ENCODE measurements around the gene SDR42E2.

GRCh38 chr16:22235839-22236745, 73.8 kb downstream of the SDR42E2 start:
- TF ChIP-seq CTCF (IDR thresholded peaks at IDR 0.05; ENCODE audit: borderline replicate concordance, extremely low read depth, low read length, poor library complexity, severe bottlenecking) (no peak), EZH2 (IDR thresholded peaks at IDR 0.05; ENCODE audit: borderline replicate concordance, low read depth, low read length, severe bottlenecking) (no peak)
